GM18498 (cell line): ENCODE data around the gene SERPINH1.

ENCODE experiments used
- ATAC-seq: cut with Tn5 transposase; IDR thresholded peaks from one replicate; pipeline ENCODE4 v1.9.1; 2021; ENCODE audit warnings: mild to moderate bottlenecking, moderate library complexity; ENCODE audit not compliant: unreplicated experiment

SERPINH1 gene

GRCh38 chr11:75594211-75594610 is 32.2 kb downstream of the SERPINH1 start:
- no peak for ATAC-seq

DNA sequence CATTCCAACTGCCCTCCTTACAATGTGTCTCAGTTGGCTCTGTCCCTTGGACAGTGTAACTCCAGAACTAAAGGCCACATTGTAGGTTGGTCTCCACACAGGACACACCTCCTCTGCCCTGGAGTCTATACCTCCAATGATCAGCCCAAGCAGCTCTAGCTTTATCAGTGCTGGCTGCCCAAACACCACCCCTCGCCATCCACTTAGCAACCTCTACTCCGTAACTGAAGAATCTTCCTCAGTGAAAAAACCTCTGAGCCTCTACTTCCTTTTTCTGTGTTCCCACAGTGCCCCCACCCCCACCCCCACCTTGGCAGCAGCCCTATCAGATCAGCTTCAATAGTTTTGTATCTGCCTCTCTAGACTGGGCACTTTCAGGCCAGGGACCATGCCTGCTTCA is 33.4 kb downstream of the SERPINH1 start:
- no peak for ATAC-seq

GRCh38 chr11:75596914-75597313 is 34.9 kb downstream of the SERPINH1 start:
- ATAC-seq, result no peak

DNA sequence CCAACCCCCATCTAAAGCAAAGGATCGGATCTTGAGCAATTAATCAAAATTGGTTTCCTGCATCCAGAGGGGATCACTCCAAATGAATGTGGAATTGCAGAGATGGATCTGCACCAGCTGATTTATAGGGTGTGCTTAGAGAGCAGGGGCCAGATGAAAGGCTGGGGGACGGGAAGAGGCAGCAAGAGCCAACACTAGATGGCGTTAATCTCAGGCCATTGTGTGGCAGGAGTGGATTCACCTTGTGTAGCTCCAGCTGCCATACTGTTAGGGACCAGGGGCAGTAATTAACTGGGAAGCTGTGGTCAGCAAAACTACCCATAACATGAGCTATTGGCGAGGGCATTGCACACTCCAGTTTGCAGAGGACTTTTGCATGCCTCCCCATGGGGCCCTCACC is 35.6 kb downstream of the SERPINH1 start:
- no peak for ATAC-seq

- ATAC-seq, result no peak
These were observed 36.2 kb downstream of the SERPINH1 start for GRCh38 chr11:75598264-75598663.

DNA sequence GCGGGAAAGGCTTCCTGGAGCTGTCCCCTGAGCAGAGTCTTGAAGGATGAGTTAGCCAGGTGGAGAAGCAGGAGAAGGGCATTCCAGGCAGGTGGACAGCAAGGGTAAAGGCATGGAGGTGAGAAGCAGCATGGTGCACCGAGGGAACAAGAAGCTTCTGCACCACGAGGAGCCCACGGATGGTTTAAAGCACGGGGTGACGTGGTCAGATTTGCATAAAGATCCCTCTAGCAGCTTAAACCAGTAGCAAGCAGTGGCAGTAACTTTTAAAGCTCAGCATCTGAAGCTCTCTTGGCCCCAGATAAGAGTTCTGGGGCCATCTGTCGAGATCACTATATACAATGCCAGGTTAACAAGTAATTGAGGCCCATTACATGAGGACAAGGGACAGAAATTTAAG is 36.8 kb downstream of the SERPINH1 start:
- ATAC-seq, result no peak

DNA sequence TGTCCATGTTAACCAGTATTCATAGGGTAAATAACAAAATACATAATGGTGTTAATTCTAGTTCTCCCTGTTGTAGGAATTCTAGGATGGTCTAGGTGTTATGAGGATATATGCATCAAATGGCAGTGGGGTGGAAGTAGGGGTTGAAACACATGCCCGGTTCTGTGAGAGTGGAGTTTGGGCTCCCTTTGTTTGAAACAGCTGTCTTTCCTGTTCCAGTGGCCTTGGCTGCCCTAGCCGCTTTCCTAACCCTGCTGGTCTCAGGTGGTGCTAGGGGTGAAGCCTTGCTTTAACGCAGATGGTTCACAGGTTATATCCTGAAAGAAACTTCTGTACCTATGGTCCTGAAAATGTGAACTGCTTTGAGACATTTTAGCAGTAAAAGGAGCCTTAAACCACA is 38.3 kb downstream of the SERPINH1 start:
- ATAC-seq, result no peak

DNA sequence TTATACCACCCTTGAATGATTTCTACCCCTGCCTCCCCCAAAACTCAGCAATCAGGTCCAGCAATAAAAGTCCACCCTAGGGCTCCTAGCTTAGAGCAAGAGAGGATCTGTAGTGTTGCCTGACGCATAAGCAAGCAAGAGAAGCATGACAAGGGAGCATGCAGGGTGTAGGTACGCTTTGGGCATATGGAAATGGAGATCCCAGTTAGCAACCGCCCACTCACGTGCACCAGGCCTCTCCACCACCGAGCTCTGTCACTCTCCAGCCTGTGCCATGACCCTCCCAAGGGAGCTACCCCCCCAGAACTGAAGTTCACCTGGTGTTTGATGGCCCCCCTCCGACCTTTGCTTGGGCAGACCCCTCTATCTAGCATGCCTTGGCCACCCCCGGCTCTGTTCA is 39.4 kb downstream of the SERPINH1 start:
- ATAC-seq, result no peak

- no peak for ATAC-seq
These were observed 40.9 kb downstream of the SERPINH1 start for GRCh38 chr11:75602951-75603350.

- no peak for ATAC-seq
These were observed 42.0 kb downstream of the SERPINH1 start for GRCh38 chr11:75603791-75604736.

GRCh38 chr11:75606099-75606498 is 44.0 kb downstream of the SERPINH1 start:
- ATAC-seq, result no peak

- ATAC-seq, result no peak
These were observed 49.8 kb downstream of the SERPINH1 start for GRCh38 chr11:75611823-75612222.

- ATAC-seq, result no peak
These were observed 53.7 kb downstream of the SERPINH1 start for GRCh38 chr11:75615751-75616150.

GRCh38 chr11:75616281-75616680 is 54.2 kb downstream of the SERPINH1 start:
- ATAC-seq, result no peak
